Measurements from ENCODE around the gene KRTAP4-1. TPM values are rescaled to one million over a fixed set of nuclear protein-coding genes. Genes with fewer than 3 reads are reported as not detected.
"Not testable (repeated sequence)": the region's sequence is repeated elsewhere in the genome, so short reads cannot be mapped to it uniquely, and the experiment has no call there.

Gene KRTAP4-1
- total RNA-seq, 2 donors from 2014 or later = not detected

DNA sequence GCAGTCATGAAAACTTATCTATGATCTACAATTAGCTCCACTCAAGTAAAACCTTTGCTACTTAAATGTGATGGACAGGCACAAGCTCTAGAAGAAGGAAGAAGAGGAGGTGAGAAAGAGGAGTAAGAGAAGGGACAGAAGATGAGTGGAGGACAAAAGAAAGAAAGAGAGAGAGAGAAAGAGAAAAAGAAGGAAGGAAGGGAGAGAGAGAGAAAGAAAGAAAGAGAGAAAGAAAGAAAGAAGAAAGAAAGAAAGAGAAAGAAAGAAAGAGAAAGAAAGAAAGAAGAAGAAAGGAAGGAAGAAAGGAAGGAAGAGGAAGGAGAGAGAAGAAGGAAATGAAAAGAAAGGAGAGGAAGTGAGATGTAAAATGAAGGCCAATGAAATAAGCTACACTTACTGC, 45.4 kb upstream of the KRTAP4-1 start:
- no peaks in the 10 kb centered on the region for H3K4me1 ChIP-seq (ENCODE audit: control insufficient read depth, insufficient read depth, low read length)
- TF ChIP-seq, protein P1, sequence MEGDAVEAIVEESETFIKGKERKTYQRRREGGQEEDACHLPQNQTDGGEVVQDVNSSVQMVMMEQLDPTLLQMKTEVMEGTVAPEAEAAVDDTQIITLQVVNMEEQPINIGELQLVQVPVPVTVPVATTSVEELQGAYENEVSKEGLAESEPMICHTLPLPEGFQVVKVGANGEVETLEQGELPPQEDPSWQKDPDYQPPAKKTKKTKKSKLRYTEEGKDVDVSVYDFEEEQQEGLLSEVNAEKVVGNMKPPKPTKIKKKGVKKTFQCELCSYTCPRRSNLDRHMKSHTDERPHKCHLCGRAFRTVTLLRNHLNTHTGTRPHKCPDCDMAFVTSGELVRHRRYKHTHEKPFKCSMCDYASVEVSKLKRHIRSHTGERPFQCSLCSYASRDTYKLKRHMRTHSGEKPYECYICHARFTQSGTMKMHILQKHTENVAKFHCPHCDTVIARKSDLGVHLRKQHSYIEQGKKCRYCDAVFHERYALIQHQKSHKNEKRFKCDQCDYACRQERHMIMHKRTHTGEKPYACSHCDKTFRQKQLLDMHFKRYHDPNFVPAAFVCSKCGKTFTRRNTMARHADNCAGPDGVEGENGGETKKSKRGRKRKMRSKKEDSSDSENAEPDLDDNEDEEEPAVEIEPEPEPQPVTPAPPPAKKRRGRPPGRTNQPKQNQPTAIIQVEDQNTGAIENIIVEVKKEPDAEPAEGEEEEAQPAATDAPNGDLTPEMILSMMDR (conservative IDR thresholded peaks at IDR 0.05) = no peak
- no peak for DNase-seq
- no peak overlapping the region for H3K27ac ChIP-seq (ENCODE audit: low read depth, low read length)
- H3K27me3 ChIP-seq (ENCODE audit: control insufficient read depth, insufficient read depth, low read length, poor library complexity, severe bottlenecking) = peaks cover 1% of the 10 kb centered on the region
- H3K9me3 Mint-ChIP-seq = no peaks in the 10 kb centered on the region
- no peak overlapping the region for H3K4me3 ChIP-seq (ENCODE audit: low read length)
- no peak overlapping the region for H3K4me3 Mint-ChIP-seq
- no peak overlapping the region for H3K9ac ChIP-seq (ENCODE audit: extremely low read depth, low read length, poor library complexity, severe bottlenecking)
- H3K9me3 ChIP-seq (ENCODE audit: control insufficient read depth, low read length) = no peaks in the 10 kb centered on the region
- no peak overlapping the region for H3K27ac Mint-ChIP-seq
- H3K36me3 ChIP-seq (ENCODE audit: control insufficient read depth, insufficient read depth, low read length) = no peaks in the 10 kb centered on the region
- no peaks in the 10 kb centered on the region for H3K36me3 Mint-ChIP-seq (ENCODE audit: low read depth)
- H3K27me3 Mint-ChIP-seq (ENCODE audit: insufficient read depth) = peaks cover 11% of the 10 kb centered on the region
- H3K4me1 Mint-ChIP-seq = no peaks in the 10 kb centered on the region

DNA sequence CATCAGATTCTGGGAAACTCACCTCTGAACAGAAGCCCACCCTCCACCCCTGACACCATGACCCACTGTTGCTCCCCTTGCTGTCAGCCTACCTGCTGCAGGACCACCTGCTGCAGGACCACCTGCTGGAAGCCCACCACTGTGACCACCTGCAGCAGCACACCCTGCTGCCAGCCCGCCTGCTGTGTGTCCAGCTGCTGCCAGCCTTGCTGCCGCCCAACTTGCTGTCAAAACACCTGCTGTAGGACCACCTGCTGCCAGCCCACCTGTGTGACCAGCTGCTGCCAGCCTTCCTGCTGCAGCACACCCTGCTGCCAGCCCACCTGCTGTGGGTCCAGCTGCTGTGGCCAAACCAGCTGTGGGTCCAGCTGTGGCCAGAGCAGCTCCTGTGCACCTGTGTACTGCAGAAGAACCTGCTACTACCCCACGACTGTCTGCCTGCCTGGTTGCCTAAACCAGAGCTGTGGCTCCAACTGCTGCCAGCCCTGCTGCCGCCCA, 41.9 kb upstream of the KRTAP4-1 start, which contains the start of gene KRTAP9-2:
TSS of gene KRTAP9-2 (plus strand) at position 51 of the 498 bp plus-strand sequence. CDS start at position 58, 7 bp downstream.
- H3K4me1 ChIP-seq (ENCODE audit: control insufficient read depth, insufficient read depth, low read length); H3K9me3 ChIP-seq (ENCODE audit: control insufficient read depth, low read length); H3K27ac Mint-ChIP-seq; H3K27me3 ChIP-seq (ENCODE audit: control insufficient read depth, insufficient read depth, low read length, poor library complexity, severe bottlenecking); H3K27ac ChIP-seq (ENCODE audit: low read depth, low read length); H3K9me3 Mint-ChIP-seq; H3K4me3 Mint-ChIP-seq; H3K4me3 ChIP-seq (ENCODE audit: low read length); H3K4me1 Mint-ChIP-seq; H3K36me3 Mint-ChIP-seq (ENCODE audit: low read depth); H3K27me3 Mint-ChIP-seq (ENCODE audit: insufficient read depth); H3K9ac ChIP-seq (ENCODE audit: extremely low read depth, low read length, poor library complexity, severe bottlenecking); H3K36me3 ChIP-seq (ENCODE audit: control insufficient read depth, insufficient read depth, low read length); DNase-seq: not testable (repeated sequence)
- 79 to 82% methylated on average over 2 of the region's 4 CpGs for WGBS, 2 experiments (ENCODE audit: insufficient coverage in 1 of 2, insufficient read length in 1 of 2)

DNA sequence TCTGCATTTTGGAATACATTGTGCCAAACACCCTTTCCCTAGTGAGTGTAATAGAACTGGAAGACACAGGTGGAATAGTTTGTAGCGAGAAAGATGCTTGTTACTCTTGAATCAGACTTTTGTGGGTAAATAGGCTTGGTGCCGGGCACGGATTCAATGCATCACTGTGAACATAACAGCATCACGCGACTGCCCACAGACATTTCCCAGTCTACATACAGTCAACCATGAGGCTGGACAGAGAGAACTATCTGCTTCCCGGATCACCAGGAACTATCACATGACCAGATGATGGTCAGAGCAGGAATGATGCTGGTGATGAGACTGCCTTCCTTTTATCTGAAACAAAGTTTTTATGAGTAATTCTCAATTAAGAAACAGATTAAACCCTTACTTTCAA, 41.3 kb upstream of the KRTAP4-1 start:
- H3K36me3 Mint-ChIP-seq (ENCODE audit: low read depth) = no peaks in the 10 kb centered on the region
- DNase-seq = no peak
- H3K27ac ChIP-seq (ENCODE audit: low read depth, low read length) = no peak overlapping the region

More for the DNA sequence above, 41.3 kb upstream of the KRTAP4-1 start:
- TF ChIP-seq, protein P1 (conservative IDR thresholded peaks at IDR 0.05) = no peak
- Histone ChIP-seq H3K4me1 (ENCODE audit: control insufficient read depth, insufficient read depth, low read length) (no peaks in the 10 kb centered on the region), H3K9me3 (ENCODE audit: control insufficient read depth, low read length) (no peaks in the 10 kb centered on the region), H3K9ac (ENCODE audit: extremely low read depth, low read length, poor library complexity, severe bottlenecking) (no peak overlapping the region), H3K27me3 (ENCODE audit: control insufficient read depth, insufficient read depth, low read length, poor library complexity, severe bottlenecking) (no peaks in the 10 kb centered on the region), H3K4me3 (ENCODE audit: low read length) (no peak overlapping the region), H3K36me3 (ENCODE audit: control insufficient read depth, insufficient read depth, low read length) (no peaks in the 10 kb centered on the region)
- no peaks in the 10 kb centered on the region for H3K9me3 Mint-ChIP-seq
- H3K4me1 Mint-ChIP-seq = peaks cover 4% of the 10 kb centered on the region
- H3K27ac Mint-ChIP-seq = no peak overlapping the region
- H3K4me3 Mint-ChIP-seq = no peak overlapping the region
- 95 to 96% methylated on average over 3 to 6 of the region's 6 CpGs for WGBS, 2 experiments (ENCODE audit: insufficient coverage in 1 of 2, insufficient read length in 1 of 2)
- peaks cover 5% of the 10 kb centered on the region for H3K27me3 Mint-ChIP-seq (ENCODE audit: insufficient read depth)
